Measurements from ENCODE around the gene PRG3. TPM values are rescaled to one million over a fixed set of nuclear protein-coding genes. Genes with fewer than 3 reads are reported as not detected.

Gene PRG3
- total RNA-seq, 1 experiment from 2014 or later: not detected

GRCh38 chr11:57375490-57375889 is 5.5 kb downstream of the PRG3 start:
- H3K4me1 ChIP-seq (ENCODE audit: control insufficient read depth in 1 of 2, insufficient read depth in 2 of 2, low read length in 2 of 2): no peaks in the 10 kb centered on the region
- ChIA-PET POLR2A (no interaction called here), CTCF (no interaction called here), RAD21 (ENCODE audit: low non-redundant PET in 1 of 2, low total read pairs in 2 of 2, uncharacterized antibody in 2 of 2, unreplicated experiment in 2 of 2) (no interaction called here)
- H3K4me2 ChIP-seq (ENCODE audit: low read length): no peak overlapping the region
- no peaks in the 10 kb centered on the region for H3K36me3 ChIP-seq (ENCODE audit: control insufficient read depth in 1 of 2, insufficient read depth in 2 of 2, low read length in 2 of 2)
- H3K9me2 ChIP-seq (ENCODE audit: insufficient read depth): no peaks in the 10 kb centered on the region
- H2AFZ ChIP-seq (ENCODE audit: low read depth, low read length, poor library complexity, severe bottlenecking): no peak overlapping the region
- H3K9me3 ChIP-seq (ENCODE audit: control insufficient read depth in 1 of 2, insufficient read depth in 1 of 2, low read depth in 1 of 2, low read length in 2 of 2): no peaks in the 10 kb centered on the region
- no peak overlapping the region for H3K4me3 ChIP-seq (replicated peaks in 1 of 2; ENCODE audit: low read depth in 1 of 2, low read length in 2 of 2)
- no peak overlapping the region for H3K9ac ChIP-seq (ENCODE audit: low read length)
- H3K27me3 ChIP-seq (ENCODE audit: insufficient read depth, low read length): peaks cover 20% of the 10 kb centered on the region
- ATAC-seq (no peak), DNase-seq (ENCODE audit: low read depth, low spot score) (no peak)
- no TSS peak for BruUV-seq (replicated peaks)
- intact Hi-C loops (cut with micrococcal nuclease): no loop called here
- no peaks in the 10 kb centered on the region for H3K79me2 ChIP-seq (ENCODE audit: insufficient read depth, low read length)
- no peak for TF ChIP-seq FOSL1 (IDR thresholded peaks at IDR 0.05; ENCODE audit: low read depth)
- TF ChIP-seq CBX3 (IDR thresholded peaks at IDR 0.05; ENCODE audit: low read depth): no peak
- no peak for TF ChIP-seq EGR1 (IDR thresholded peaks at IDR 0.05; ENCODE audit: low read depth)
- TF ChIP-seq RAD21 (IDR thresholded peaks at IDR 0.05; ENCODE audit: low read depth): no peak
- no peak for TF ChIP-seq ATF3 (IDR thresholded peaks at IDR 0.05)
- TF ChIP-seq CEBPB (IDR thresholded peaks at IDR 0.05; ENCODE audit: low read depth): no peak
- no peak for TF ChIP-seq SP1 (IDR thresholded peaks at IDR 0.05; ENCODE audit: low read depth)
- no peak for TF ChIP-seq POLR2AphosphoS5 (IDR thresholded peaks at IDR 0.05; ENCODE audit: low read depth, low read length)
- no peak for TF ChIP-seq ZFX (IDR thresholded peaks at IDR 0.05)
- TF ChIP-seq CTCF (IDR thresholded peaks at IDR 0.05 in 2 of 3, conservative IDR thresholded peaks at IDR 0.05 in 1 of 3; ENCODE audit: borderline replicate concordance in 1 of 3, insufficient read depth in 1 of 3, low read depth in 2 of 3, low read length in 2 of 3): no peak
- TF ChIP-seq YY1 (IDR thresholded peaks at IDR 0.05; ENCODE audit: extremely low read depth, insufficient replicate concordance, low read depth, low read length): no peak
- no peak for TF ChIP-seq POLR2A (IDR thresholded peaks at IDR 0.05; ENCODE audit: borderline replicate concordance, extremely low read depth, insufficient read depth, insufficient read length)
- TF ChIP-seq SRF (IDR thresholded peaks at IDR 0.05; ENCODE audit: low read depth): no peak
- no peak for TF ChIP-seq JUND (IDR thresholded peaks at IDR 0.05)
- no peak for TF ChIP-seq EZH2phosphoT487 (IDR thresholded peaks at IDR 0.05; ENCODE audit: borderline replicate concordance)
- H4K20me1 ChIP-seq (ENCODE audit: insufficient read depth): no peaks in the 10 kb centered on the region
- no peak overlapping the region for H3K27ac ChIP-seq (ENCODE audit: low read depth, low read length)
